ENCODE measurements around the gene SLC39A3. TPM values are rescaled to one million over a fixed set of nuclear protein-coding genes. Genes with fewer than 3 reads are reported as not detected.

SLC39A3 gene
- total RNA-seq, result 33.9 TPM

DNA sequence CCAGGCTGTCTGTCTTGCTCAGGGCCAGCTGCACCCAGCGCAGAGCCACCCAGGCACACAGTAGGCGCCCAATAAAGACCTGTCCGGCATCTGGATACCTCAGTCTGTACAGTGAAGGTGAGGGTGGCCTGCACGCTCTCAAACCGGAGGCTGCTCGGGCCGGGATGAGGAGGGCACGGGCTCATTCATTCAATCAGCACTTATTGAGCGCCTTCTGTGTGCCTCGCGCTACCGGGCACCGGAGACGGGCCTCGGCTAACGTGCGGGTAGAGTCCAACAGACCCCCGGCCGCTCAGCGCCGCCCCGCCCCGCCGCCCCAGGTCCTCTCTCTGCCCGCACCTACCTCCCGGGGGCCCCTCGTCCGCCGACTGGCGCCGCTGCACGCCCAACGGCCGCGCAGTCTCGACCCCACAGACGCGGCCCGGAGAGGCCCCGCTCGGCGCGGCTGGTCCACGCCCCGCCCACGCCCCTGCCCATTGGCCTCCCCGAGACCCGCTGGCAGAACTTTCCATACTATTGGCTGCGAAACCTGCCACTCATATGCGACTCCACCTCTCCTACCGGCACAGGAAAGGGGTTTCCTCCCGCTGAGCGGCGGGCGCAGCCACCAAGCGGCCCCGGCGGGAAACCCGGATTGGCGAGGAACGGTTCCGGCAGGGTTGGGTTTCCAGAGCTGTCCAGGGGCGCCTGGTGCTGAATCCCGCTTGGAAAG, at the start of gene SLC39A3:
Gene SLC39A3 (minus strand): TSS at position 416 of the 712 bp plus-strand sequence. CDS start 2,760 bp downstream, outside the sequence.

DNA sequence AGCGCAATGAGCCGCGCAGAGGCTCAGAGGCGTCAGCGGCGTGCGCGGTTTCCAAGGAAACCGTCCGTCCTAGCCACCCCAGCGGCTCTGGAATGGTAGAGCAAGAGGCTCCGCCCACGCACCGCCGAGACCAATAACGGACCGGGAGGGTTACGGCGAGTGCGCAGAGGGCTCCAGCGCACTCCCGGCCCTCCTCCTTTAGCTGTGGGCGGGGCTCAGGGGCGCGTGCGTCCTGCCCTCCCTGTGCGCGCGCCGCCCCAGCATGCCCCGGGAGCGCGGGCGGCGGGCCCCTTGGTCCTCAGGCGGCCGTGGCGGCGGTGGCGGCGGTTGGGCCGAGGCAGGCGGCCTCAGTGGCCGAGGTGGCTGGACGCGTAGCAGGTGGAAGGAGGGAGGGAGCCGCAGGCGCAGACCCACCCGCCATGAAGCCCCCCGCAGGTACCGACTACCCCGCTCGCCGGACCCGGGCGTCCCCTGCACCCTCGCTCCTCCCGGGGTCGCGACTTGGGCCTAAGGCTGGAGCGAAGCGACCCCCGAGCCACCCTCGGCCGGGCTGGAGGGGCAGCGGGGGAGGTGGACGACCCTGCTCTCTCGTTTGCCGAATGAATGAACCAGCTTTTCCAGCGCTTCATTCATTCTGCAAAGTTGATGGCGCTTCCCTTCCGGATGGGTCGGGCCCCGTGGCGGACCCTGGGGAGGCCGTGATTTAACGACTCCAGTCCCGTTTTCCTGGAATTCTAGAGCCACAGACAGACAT, 45.6 kb upstream of the SLC39A3 start, which contains the start of gene THOP1:
Gene THOP1 (plus strand): TSS at position 260 of the 754 bp plus-strand sequence. CDS start 160 bp downstream, at position 420.

GRCh38 chr19:2782936-2783780, 43.3 kb upstream of the SLC39A3 start, which contains the start of gene SGTA:
Gene SGTA (minus strand): TSS chr19:2783273. CDS start chr19:2769068, 14,205 bp downstream.

GRCh38 chr19:2720777-2721569, 18.8 kb downstream of the SLC39A3 start, which contains the start of gene DIRAS1:
Gene DIRAS1 (minus strand): TSS chr19:2721372. CDS start chr19:2717806, 3,566 bp downstream.

DNA sequence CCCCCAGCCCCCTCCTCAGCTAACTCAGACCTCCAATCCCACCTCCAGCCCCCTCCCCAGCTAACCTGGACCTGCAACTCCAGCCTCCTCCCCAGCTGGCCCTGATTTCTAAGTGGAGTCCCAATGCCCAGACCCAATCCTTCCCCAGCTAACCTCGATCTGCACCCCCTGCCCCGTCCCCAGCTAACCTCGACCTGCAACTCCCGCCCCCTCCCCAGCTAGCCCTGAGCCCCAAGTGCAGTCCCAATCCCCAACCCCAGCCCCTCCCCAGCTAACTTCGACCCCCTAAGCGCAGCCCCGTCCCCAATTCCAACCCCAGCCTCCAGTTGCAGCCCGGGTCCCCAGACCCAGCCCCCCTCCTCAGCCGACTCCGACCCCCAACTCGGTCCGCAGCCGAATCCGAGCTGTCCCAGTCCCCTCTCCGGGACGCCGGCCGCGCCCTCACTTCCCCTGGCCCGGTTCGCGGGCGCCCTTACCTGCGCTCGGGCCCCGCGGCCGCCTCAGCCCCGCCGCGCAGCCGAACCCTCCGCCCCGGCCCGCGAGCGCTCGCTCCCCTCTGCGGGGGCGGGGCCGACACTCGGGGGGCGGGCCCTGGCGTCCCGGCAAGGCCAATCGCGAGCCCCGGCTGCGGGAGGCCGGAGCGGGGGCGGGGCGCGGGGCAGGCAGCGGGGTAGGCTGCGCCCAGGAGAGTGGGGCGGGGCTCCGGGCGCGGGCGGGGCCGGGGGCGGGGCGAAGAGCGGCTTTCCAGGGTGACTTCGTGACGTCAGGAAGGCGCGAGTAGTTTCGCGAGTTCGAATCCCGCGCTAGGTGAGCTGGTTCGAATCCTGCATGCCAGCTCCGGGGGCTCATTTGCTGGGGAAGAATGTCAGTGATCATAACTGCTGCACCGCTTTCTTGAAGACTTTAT, 37.4 kb downstream of the SLC39A3 start, which contains the start of gene GNG7:
Gene GNG7 (minus strand): TSS at position 525 of the 907 bp plus-strand sequence. CDS start 182,006 bp downstream, outside the sequence.

Other genes starting within 250 kb of the SLC39A3 start
- gene GNG7, start 37.3 kb downstream of the SLC39A3 start, total RNA-seq, result 26.8 TPM
- gene DIRAS1, start 18.6 kb downstream of the SLC39A3 start, total RNA-seq, result 43.6 TPM
- 40.6 TPM for gene SGTA, start 43.3 kb upstream of the SLC39A3 start, total RNA-seq
- 29.3 TPM for gene THOP1, start 45.5 kb upstream of the SLC39A3 start, total RNA-seq
- gene ZNF554, start 79.9 kb upstream of the SLC39A3 start, total RNA-seq, result 15.9 TPM
- 22.1 TPM for gene ZNF555, start 101.5 kb upstream of the SLC39A3 start, total RNA-seq
- gene ZNF556, start 127.3 kb upstream of the SLC39A3 start, total RNA-seq, result 0.46 TPM
- 6.0 TPM for gene ZNF57, start 160.9 kb upstream of the SLC39A3 start, total RNA-seq
- 7.4 TPM for gene ZNF77, start 205.0 kb upstream of the SLC39A3 start, total RNA-seq
- gene TLE6, start 237.5 kb upstream of the SLC39A3 start, total RNA-seq, result 3.9 TPM

All from diencephalon (tissue), 1 donor.